OCI-LY1 (cell line): Measurements from ENCODE around the gene ZNF112.
"Not testable (repeated sequence)": the region's sequence is repeated elsewhere in the genome, so short reads cannot be mapped to it uniquely, and the experiment has no call there.

Experiments used
- H2AFZ ChIP-seq: fragments of 200-600 bp; sonication (generic), shearing (Covaris generic); 2 replicates; pipeline ENCODE4 v1.6.0; 2014; ENCODE audit warnings: antibody characterized with exemption, mild to moderate bottlenecking, low read length
- H3F3A ChIP-seq: fragments of 200-600 bp; sonication (generic), shearing (Covaris generic); 2 replicates; pipeline ENCODE4 v1.6.0; 2014; ENCODE audit warnings: mild to moderate bottlenecking, antibody characterized with exemption, low read length, moderate library complexity; ENCODE audit not compliant: insufficient read depth
- H3K27ac ChIP-seq: fragments of 200-600 bp; sonication (generic); 2 replicates; pipeline ENCODE4 v1.5.1; 2014; ENCODE audit warnings: low read length, mixed run types, mild to moderate bottlenecking, low read depth; ENCODE audit not compliant: poor library complexity, severe bottlenecking
- H3K27me3 ChIP-seq: fragments of 200-600 bp; sonication (generic); 2 replicates; pipeline ENCODE4 v1.6.0; 2014; ENCODE audit warnings: antibody characterized with exemption, mild to moderate bottlenecking, low read length, moderate library complexity; ENCODE audit not compliant: insufficient read depth
- H3K36me3 ChIP-seq: fragments of 200-600 bp; sonication (generic); 2 replicates; pipeline ENCODE4 v1.6.1; 2014; ENCODE audit warnings: mild to moderate bottlenecking, antibody characterized with exemption, low read length, moderate library complexity, mixed read lengths; ENCODE audit not compliant: insufficient read depth
- H3K4me1 ChIP-seq: fragments of 200-600 bp; sonication (generic); 2 replicates; pipeline ENCODE4 v1.5.1; 2014; ENCODE audit warnings: mild to moderate bottlenecking, low read length, moderate library complexity; ENCODE audit not compliant: insufficient read depth, severe bottlenecking
- H3K4me2 ChIP-seq: fragments of 200-600 bp; sonication (generic), shearing (Covaris generic); 2 replicates; pipeline ENCODE4 v1.6.1; 2014; ENCODE audit warnings: low read length
- H3K4me3 ChIP-seq: fragments of 200-600 bp; sonication (generic); 2 replicates; pipeline ENCODE4 v1.5.1; 2014; ENCODE audit warnings: low read length, low read depth, mild to moderate bottlenecking, mixed read lengths; ENCODE audit not compliant: poor library complexity, severe bottlenecking
- H3K79me2 ChIP-seq: fragments of 200-600 bp; shearing (Covaris generic); 2 replicates; pipeline ENCODE4 v1.6.1; 2016; ENCODE audit warnings: mixed run types, low read length, mixed read lengths; ENCODE audit not compliant: insufficient read depth
- H3K9ac ChIP-seq: fragments of 200-600 bp; sonication (generic), shearing (Covaris generic); 2 replicates; pipeline ENCODE4 v1.6.1; 2014; ENCODE audit warnings: mild to moderate bottlenecking, low read length, mixed read lengths
- H3K9me2 ChIP-seq: fragments of 200-600 bp; sonication (generic), shearing (Covaris generic); 2 replicates; pipeline ENCODE4 v1.6.1; 2014; ENCODE audit warnings: low read depth, mild to moderate bottlenecking, low read length, mixed read lengths
- H3K9me3 ChIP-seq: fragments of 200-600 bp; shearing (Covaris generic); 2 replicates; pipeline ENCODE4 v1.6.1; 2014; ENCODE audit warnings: low read length, mixed read lengths
- H4K20me1 ChIP-seq: fragments of 200-600 bp; sonication (generic), shearing (Covaris generic); 2 replicates; pipeline ENCODE4 v1.6.0; 2016; ENCODE audit warnings: mild to moderate bottlenecking, low read length; ENCODE audit not compliant: insufficient read depth
- EZH2 ChIP-seq: fragments of 200-600 bp; sonication (generic), shearing (Covaris generic); IDR thresholded peaks from 2 replicates; pipeline ENCODE4 v1.8.0; 2017; ENCODE audit warnings: borderline replicate concordance, mixed run types, mild to moderate bottlenecking, antibody characterized with exemption, low read length, moderate library complexity, mixed read lengths
- TF ChIP-seq, protein P1 (sequence below): fragments of 200-600 bp; sonication (generic), shearing (Covaris generic); IDR thresholded peaks from 2 replicates; pipeline ENCODE4 v1.5.1; 2017; ENCODE audit warnings: mild to moderate bottlenecking, antibody characterized with exemption, low read length, moderate library complexity, mixed read lengths

Gene ZNF112

DNA sequence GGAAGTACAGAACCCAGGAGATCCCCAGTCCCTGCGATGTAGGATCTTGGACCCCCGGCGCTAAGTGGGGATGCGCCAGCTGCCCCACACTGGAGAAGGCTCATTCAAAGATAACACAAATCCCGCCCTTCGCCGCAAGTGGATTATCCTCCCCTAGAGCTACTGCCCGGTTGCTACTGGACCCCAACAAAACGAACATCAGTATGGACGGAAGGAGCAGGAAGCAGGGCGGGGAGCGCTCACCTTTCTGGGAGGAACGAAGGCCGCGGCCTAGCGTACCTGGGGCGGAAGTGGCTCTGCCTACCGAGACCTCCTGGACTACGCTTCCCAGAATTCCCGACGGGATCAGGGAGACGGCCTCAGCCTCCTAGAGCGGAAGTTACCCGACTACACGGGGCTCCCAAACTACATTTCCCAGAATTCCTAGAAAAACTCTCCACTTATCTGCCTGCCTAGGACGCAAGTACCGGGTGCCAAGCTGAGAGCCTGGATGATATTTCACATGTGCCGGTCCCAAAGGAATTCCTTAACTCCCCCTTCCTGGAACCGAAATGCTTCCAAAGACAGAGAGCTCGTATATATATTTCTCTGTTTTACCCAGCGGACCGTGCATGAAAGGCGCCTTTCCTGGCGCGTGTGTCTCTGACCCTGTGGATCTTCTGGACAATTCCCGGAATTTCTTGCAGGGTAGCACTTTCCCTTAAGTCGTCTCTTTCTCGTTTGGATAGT lies at the start of gene ZNF112:
ZNF112 (minus strand) TSS at position 298 of the 729 bp plus-strand sequence. CDS start 16,141 bp downstream, outside the sequence.
- Histone ChIP-seq H3K9me2 (no peaks in the 10 kb centered on the region), H4K20me1 (no peaks in the 10 kb centered on the region), H3F3A (no peaks in the 10 kb centered on the region), H3K27me3 (no peaks in the 10 kb centered on the region), H3K36me3 (no peaks in the 10 kb centered on the region), H3K4me2 (no peak within 1 kb of the TSS), H3K9me3 (no peaks in the 10 kb centered on the region), H3K9ac (no peak within 1 kb of the TSS), H2AFZ (no peak within 1 kb of the TSS), H3K27ac (no peak within 1 kb of the TSS), H3K4me3 (no peak within 1 kb of the TSS), H3K4me1 (no peaks in the 10 kb centered on the region), H3K79me2 (no peaks in the 10 kb centered on the region)
- TF ChIP-seq, protein P1, sequence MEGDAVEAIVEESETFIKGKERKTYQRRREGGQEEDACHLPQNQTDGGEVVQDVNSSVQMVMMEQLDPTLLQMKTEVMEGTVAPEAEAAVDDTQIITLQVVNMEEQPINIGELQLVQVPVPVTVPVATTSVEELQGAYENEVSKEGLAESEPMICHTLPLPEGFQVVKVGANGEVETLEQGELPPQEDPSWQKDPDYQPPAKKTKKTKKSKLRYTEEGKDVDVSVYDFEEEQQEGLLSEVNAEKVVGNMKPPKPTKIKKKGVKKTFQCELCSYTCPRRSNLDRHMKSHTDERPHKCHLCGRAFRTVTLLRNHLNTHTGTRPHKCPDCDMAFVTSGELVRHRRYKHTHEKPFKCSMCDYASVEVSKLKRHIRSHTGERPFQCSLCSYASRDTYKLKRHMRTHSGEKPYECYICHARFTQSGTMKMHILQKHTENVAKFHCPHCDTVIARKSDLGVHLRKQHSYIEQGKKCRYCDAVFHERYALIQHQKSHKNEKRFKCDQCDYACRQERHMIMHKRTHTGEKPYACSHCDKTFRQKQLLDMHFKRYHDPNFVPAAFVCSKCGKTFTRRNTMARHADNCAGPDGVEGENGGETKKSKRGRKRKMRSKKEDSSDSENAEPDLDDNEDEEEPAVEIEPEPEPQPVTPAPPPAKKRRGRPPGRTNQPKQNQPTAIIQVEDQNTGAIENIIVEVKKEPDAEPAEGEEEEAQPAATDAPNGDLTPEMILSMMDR: no peak
- TF ChIP-seq EZH2: no peak

DNA sequence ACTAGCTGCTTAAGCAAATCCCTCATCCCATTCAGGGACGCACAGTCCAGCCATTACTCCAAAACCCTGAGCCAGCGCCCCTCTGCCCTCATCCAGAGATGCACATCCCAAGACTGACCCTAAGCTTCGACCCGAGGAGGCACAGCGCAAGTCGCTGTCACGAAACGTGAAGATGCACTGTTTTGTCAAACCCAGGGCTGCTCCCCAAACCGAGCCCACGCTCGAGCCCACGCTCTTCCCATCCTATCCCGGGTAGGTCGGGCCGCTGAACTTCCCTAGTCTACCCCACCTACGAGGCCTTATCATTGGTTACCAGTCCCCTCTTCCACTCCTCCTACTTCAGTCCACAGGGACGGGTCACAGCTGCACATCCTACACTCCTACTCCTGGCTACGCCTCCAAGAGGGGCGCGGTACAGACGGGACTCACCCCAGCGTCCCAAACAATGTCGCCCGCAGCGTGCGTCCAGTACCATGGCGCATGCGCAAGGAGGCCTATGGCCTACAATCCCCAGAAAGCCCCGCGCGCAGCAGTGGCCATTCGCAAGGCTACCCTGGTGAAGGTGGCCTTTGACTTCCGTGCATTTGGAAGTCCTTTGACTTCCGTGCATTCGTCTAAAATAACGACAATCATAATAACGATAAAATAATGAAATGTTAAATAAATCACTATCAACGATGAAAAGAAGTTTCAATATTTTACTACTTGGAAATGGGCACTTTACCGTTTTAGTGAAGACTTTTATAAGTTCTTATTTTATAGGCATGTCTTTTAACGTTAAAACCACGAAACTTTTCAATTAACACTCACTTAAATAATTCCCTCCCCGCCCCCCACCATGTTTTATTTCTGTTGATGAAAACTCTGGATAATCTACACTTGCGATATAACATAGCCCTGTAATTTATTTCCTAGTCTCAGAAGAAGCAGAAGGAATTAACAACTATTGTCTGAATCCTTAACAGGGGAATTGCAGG lies 44.9 kb upstream of the ZNF112 start, which contains the start of gene ZNF285:
ZNF285 (minus strand) TSS at position 470 of the 977 bp plus-strand sequence. CDS start 4,395 bp downstream, outside the sequence.
- Histone ChIP-seq H2AFZ (no peak within 1 kb of the TSS), H3K9ac (no peak within 1 kb of the TSS), H3K4me1 (no peaks in the 10 kb centered on the region), H3K36me3 (no peaks in the 10 kb centered on the region), H3K9me2 (no peaks in the 10 kb centered on the region), H3K4me3 (no peak within 1 kb of the TSS), H3K4me2 (no peak within 1 kb of the TSS), H3F3A (no peaks in the 10 kb centered on the region), H4K20me1 (no peaks in the 10 kb centered on the region), H3K79me2 (no peaks in the 10 kb centered on the region), H3K9me3 (no peaks in the 10 kb centered on the region), H3K27ac (no peak within 1 kb of the TSS), H3K27me3 (no peaks in the 10 kb centered on the region)
- TF ChIP-seq, protein P1: no peak
- no peak for TF ChIP-seq EZH2

DNA sequence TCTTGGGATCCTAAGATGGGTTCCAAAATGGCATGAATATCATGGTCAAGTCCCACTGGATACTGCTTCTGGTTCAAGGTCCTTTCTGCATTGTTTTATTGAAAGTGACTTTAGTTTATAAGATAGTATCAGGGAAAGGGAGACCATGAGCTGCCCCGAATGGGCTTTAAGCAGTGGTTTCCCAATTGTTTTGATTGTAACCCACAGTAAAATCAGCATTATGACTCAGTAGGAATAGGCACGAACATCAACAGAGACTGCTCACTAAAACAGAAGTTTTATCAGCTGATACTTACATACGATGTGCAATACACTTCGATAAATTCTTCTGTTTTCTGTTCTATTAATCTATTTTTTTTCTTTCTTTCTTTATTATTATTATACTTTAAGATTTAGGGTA lies 32.8 kb upstream of the ZNF112 start:
- not testable (repeated sequence) for H3K27me3 ChIP-seq, H3K9ac ChIP-seq, H3K79me2 ChIP-seq, H3F3A ChIP-seq, H3K4me3 ChIP-seq, H3K36me3 ChIP-seq, H3K27ac ChIP-seq, H3K4me2 ChIP-seq, H4K20me1 ChIP-seq, H3K9me2 ChIP-seq, H3K9me3 ChIP-seq, H2AFZ ChIP-seq, H3K4me1 ChIP-seq
